Liver (tissue), 9 donors: ENCODE data around the gene EDAR. TPM values are rescaled to one million over a fixed set of nuclear protein-coding genes. Genes with fewer than 3 reads are reported as not detected.

Source experiments
- DNase-seq: peaks from one replicate; pipeline ENCODE4 v3.0.0-alpha.2; 2017; ENCODE audit warnings: low spot score
- H3K27ac ChIP-seq, 2 donors: one replicate each; pipeline ENCODE4 v1.7.0; 2013; ENCODE audit warnings: inconsistent platforms in 2 of 2, low read length in 2 of 2, control low read depth in 1 of 2, low read depth in 1 of 2, mild to moderate bottlenecking in 1 of 2
- H3K27me3 ChIP-seq, 4 donors: one replicate each; pipeline versions ENCODE4 v1.6.1 to v1.7.0; 2013; ENCODE audit warnings: low read length in 3 of 4, inconsistent platforms in 1 of 4, mild to moderate bottlenecking in 1 of 4, moderate library complexity in 1 of 4; ENCODE audit not compliant: control insufficient read depth in 4 of 4, insufficient read depth in 4 of 4
- H3K36me3 ChIP-seq, 4 donors: one replicate each; pipeline versions ENCODE4 v1.6.1 to v1.7.0; 2013; ENCODE audit warnings: low read length in 3 of 4, mild to moderate bottlenecking in 3 of 4, low read depth in 1 of 4, moderate library complexity in 1 of 4; ENCODE audit not compliant: control insufficient read depth in 4 of 4, insufficient read depth in 3 of 4
- H3K4me1 ChIP-seq, 4 donors: one replicate each; pipeline versions ENCODE4 v1.6.1 to v1.7.0; 2013; ENCODE audit warnings: low read length in 3 of 4, mild to moderate bottlenecking in 3 of 4, moderate library complexity in 1 of 4; ENCODE audit not compliant: control insufficient read depth in 4 of 4, insufficient read depth in 4 of 4
- H3K4me3 ChIP-seq, 3 donors: one replicate each; pipeline versions ENCODE4 v1.6.1 to v1.7.0; 2013; ENCODE audit warnings: low read length in 3 of 3, control low read depth in 1 of 3, low read depth in 1 of 3, mild to moderate bottlenecking in 1 of 3
- H3K9ac ChIP-seq, 2 donors: one replicate each; pipeline ENCODE4 v1.7.0; 2013; ENCODE audit warnings: low read length in 2 of 2, mild to moderate bottlenecking in 2 of 2, moderate library complexity in 2 of 2, control low read depth in 1 of 2, low read depth in 1 of 2
- H3K9me3 ChIP-seq, 4 donors: one replicate each; pipeline versions ENCODE4 v1.6.1 to v1.7.0; 2013; ENCODE audit warnings: low read length in 3 of 4; ENCODE audit not compliant: control insufficient read depth in 4 of 4
- EGR1 ChIP-seq, 2 donors: IDR thresholded peaks; 2 replicates each; pipeline ENCODE4 v1.6.1; 2016 to 2018; ENCODE audit warnings: antibody characterized with exemption in 2 of 2, low read depth in 2 of 2
- FOXA2 ChIP-seq: IDR thresholded peaks from 2 replicates; pipeline ENCODE4 v1.6.1; 2016; ENCODE audit warnings: antibody characterized with exemption
- GABPA ChIP-seq, 2 donors: IDR thresholded peaks in 1 of 2; conservative IDR thresholded peaks in 1 of 2; 2 replicates each; pipeline ENCODE4 v1.6.1; 2016; ENCODE audit warnings: antibody characterized with exemption in 2 of 2, mild to moderate bottlenecking in 1 of 2, moderate library complexity in 1 of 2
- HNF4G ChIP-seq: IDR thresholded peaks from 2 replicates; pipeline ENCODE4 v1.6.1; 2016; ENCODE audit warnings: antibody characterized with exemption
- NR2F2 ChIP-seq: IDR thresholded peaks from 2 replicates; pipeline ENCODE4 v1.6.1; 2016; ENCODE audit warnings: antibody characterized with exemption
- RXRA ChIP-seq, 2 donors: IDR thresholded peaks; 2 replicates each; pipeline ENCODE4 v1.6.1; 2017 to 2018; ENCODE audit warnings: antibody characterized with exemption in 2 of 2, mild to moderate bottlenecking in 1 of 2
- SP1 ChIP-seq: IDR thresholded peaks from 2 replicates; pipeline ENCODE4 v1.6.1; 2018; ENCODE audit warnings: antibody characterized with exemption, mild to moderate bottlenecking
- TAF1 ChIP-seq: conservative IDR thresholded peaks from 2 replicates; pipeline ENCODE4 v1.6.1; 2016; ENCODE audit warnings: antibody characterized with exemption, mild to moderate bottlenecking
- YY1 ChIP-seq: IDR thresholded peaks from 2 replicates; pipeline ENCODE4 v1.6.1; 2016; ENCODE audit warnings: antibody characterized with exemption, mild to moderate bottlenecking
- WGBS: extraction: QIAGEN DNeasy Blood & Tissue Kit; methylation state at CpG from one replicate; pipeline ENCODE4 v1.1.7; 2013; 5-methylcytosine and 5-hydroxymethylcytosine counted together
- polyA plus RNA-seq, 2 donors: library from polyadenylated mRNA; stranded (reverse) in 1 of 2; unstranded in 1 of 2; fragments of 200-250 nt in 1 of 2; fragments of >200 nt in 1 of 2; fragmentation: Nextera tagmentation in 1 of 2; extraction: Ambion mirVana in 1 of 2; gene quantifications; one replicate each; pipeline versions ENCODE4 v1.2.1 to v1.2.3, GENCODE V29; 2013 to 2015
- total RNA-seq, 2 donors: library from RNA; depleted of rRNA; stranded (reverse); fragments of >200 nt; gene quantifications; one replicate each; pipeline ENCODE4 v1.2.3, GENCODE V29; 2014
- TF ChIP-seq, protein P1 (sequence below): IDR thresholded peaks from 2 replicates; pipeline ENCODE4 v1.6.1; 2016; ENCODE audit warnings: antibody characterized with exemption
- TF ChIP-seq, protein P2 (sequence below): IDR thresholded peaks from 2 replicates; pipeline ENCODE4 v1.6.1; 2016; ENCODE audit warnings: antibody characterized with exemption
- TF ChIP-seq, protein P3 (sequence below): fragments of 150-350 bp; IDR thresholded peaks from 2 replicates; pipeline ENCODE4 v1.5.1; 2017; ENCODE audit warnings: improper control_type of control experiment, low read depth, low read length; ENCODE audit not compliant: missing input control
- TF ChIP-seq, protein P4 (sequence below): IDR thresholded peaks from 2 replicates; pipeline ENCODE4 v1.6.1; 2016; ENCODE audit warnings: antibody characterized with exemption
- donor health status: healthy.
- donor health status: healthy.
- donor health status: healthy.
- donor health status: healthy.
- donor health status: healthy.

Gene EDAR
- total and polyA plus RNA-seq, 4 donors, result 0.09 to 0.50 (median 0.10) TPM

DNA sequence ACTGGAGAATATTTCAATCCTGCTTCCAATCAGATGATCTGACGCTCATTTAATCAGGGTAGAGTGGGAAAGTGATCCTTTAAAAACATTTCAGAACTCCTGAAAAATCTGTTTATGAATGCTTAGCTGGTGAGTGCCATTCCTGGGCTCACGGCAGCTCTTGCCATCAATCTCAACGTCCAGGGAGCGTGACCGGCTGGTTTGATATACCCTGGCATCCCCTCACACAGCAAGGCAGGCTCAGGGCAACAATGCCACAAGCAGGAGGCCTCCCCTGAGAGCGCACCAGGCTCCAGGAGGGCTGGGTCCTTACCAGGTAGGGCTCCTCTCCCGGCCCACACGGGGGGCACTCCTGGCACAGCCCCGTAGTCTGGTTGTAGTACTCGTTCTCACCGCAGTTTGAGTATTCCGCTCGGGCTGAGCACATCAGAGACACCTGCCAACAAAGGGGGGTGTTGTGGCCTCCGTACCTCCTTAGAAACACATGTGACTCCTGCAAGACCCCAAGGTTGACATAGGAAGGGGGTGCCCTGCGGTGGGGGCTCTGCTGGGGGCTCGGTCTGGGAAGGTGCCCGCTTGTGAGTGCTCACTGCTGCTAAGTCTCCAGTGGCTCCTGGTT is 59.1 kb downstream of the EDAR start:
- no peaks in the 10 kb centered on the region for H3K27me3 ChIP-seq
- no peak overlapping the region for H3K27ac ChIP-seq
- H3K9ac ChIP-seq, result no peak overlapping the region
- H3K4me3 ChIP-seq, result no peak overlapping the region
- no peak for DNase-seq
- no peaks in the 10 kb centered on the region for H3K36me3 ChIP-seq
- 96% methylated on average over 17 of the region's 17 CpGs for WGBS
- no peak for TF ChIP-seq YY1
- TF ChIP-seq, protein P1, sequence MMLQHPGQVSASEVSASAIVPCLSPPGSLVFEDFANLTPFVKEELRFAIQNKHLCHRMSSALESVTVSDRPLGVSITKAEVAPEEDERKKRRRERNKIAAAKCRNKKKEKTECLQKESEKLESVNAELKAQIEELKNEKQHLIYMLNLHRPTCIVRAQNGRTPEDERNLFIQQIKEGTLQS, result no peak
- no peak for TF ChIP-seq GABPA (IDR thresholded peaks at IDR 0.05 in 1 of 2, conservative IDR thresholded peaks at IDR 0.05 in 1 of 2)
- TF ChIP-seq, protein P2, sequence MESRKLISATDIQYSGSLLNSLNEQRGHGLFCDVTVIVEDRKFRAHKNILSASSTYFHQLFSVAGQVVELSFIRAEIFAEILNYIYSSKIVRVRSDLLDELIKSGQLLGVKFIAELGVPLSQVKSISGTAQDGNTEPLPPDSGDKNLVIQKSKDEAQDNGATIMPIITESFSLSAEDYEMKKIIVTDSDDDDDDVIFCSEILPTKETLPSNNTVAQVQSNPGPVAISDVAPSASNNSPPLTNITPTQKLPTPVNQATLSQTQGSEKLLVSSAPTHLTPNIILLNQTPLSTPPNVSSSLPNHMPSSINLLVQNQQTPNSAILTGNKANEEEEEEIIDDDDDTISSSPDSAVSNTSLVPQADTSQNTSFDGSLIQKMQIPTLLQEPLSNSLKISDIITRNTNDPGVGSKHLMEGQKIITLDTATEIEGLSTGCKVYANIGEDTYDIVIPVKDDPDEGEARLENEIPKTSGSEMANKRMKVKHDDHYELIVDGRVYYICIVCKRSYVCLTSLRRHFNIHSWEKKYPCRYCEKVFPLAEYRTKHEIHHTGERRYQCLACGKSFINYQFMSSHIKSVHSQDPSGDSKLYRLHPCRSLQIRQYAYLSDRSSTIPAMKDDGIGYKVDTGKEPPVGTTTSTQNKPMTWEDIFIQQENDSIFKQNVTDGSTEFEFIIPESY, result no peak
- no peak for TF ChIP-seq TAF1
- no peak for TF ChIP-seq RXRA (IDR thresholded peaks at IDR 0.05)
- TF ChIP-seq, protein P3, sequence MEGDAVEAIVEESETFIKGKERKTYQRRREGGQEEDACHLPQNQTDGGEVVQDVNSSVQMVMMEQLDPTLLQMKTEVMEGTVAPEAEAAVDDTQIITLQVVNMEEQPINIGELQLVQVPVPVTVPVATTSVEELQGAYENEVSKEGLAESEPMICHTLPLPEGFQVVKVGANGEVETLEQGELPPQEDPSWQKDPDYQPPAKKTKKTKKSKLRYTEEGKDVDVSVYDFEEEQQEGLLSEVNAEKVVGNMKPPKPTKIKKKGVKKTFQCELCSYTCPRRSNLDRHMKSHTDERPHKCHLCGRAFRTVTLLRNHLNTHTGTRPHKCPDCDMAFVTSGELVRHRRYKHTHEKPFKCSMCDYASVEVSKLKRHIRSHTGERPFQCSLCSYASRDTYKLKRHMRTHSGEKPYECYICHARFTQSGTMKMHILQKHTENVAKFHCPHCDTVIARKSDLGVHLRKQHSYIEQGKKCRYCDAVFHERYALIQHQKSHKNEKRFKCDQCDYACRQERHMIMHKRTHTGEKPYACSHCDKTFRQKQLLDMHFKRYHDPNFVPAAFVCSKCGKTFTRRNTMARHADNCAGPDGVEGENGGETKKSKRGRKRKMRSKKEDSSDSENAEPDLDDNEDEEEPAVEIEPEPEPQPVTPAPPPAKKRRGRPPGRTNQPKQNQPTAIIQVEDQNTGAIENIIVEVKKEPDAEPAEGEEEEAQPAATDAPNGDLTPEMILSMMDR, result no peak
- no peak for TF ChIP-seq NR2F2
- TF ChIP-seq FOXA2, result no peak
- TF ChIP-seq, protein P4, sequence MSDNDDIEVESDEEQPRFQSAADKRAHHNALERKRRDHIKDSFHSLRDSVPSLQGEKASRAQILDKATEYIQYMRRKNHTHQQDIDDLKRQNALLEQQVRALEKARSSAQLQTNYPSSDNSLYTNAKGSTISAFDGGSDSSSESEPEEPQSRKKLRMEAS, result no peak
- H3K4me1 ChIP-seq, result peaks cover 0 to 16% (median 9%) of the 10 kb centered on the region in 4 donors
- no peaks in the 10 kb centered on the region for H3K9me3 ChIP-seq

DNA sequence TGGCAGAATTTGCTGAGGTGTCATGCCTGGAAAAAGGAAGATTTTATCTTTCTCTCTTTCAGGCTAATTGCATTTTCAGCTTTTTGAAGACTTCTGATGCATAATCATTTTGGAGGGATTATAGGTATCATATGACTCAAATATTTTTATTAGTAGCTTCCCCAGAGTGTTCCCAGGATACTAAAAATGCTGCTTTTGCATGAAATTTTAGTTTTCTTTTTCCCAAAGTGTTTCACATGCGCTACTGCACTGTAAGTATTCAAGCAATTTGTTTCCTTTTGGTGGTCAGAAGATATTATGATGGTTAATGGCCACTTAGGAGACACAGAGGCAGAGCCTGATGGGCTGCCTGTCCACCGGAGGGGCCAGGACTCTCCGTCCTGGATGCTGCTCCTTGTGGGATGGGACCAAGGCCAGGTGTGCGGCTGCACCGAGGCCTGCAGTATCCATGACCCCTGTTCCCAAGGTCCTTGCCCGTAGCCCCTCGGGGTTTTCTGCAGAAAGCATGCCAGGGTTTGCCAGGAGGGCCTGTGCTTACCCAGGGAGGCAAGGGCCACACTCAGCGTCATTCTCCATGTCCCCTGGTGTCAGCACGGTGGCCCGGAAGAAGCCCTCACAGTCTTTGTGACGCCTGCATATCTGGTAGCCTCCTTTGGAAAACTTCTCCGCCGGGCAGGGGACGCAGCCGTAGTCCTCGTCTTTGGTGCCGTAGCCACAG is 60.2 kb downstream of the EDAR start:
- no peak overlapping the region for H3K27ac ChIP-seq
- WGBS, result 91% methylated on average over 17 of the region's 17 CpGs
- no peaks in the 10 kb centered on the region for H3K36me3 ChIP-seq
- H3K9me3 ChIP-seq, result no peaks in the 10 kb centered on the region
- H3K4me3 ChIP-seq, result no peak overlapping the region
- peaks cover 1 to 27% (median 19%) of the 10 kb centered on the region in 4 donors for H3K4me1 ChIP-seq
- H3K9ac ChIP-seq, result no peak overlapping the region
- no peak for TF ChIP-seq SP1
- no peak for TF ChIP-seq TAF1
- TF ChIP-seq FOXA2, result no peak
- TF ChIP-seq GABPA (IDR thresholded peaks at IDR 0.05 in 1 of 2, conservative IDR thresholded peaks at IDR 0.05 in 1 of 2), result no peak
- TF ChIP-seq, protein P4, result no peak
- TF ChIP-seq HNF4G, result no peak
- no peak for TF ChIP-seq EGR1 (IDR thresholded peaks at IDR 0.05; ENCODE audit: low read depth in 2 of 2)
- TF ChIP-seq RXRA (IDR thresholded peaks at IDR 0.05), result no peak
- no peak for DNase-seq
- no peaks in the 10 kb centered on the region for H3K27me3 ChIP-seq
